Naive thymus-derived CD4-positive, alpha-beta T cell (primary cell): ENCODE results near the gene MBNL2. TPM values are rescaled to one million over a fixed set of nuclear protein-coding genes. Genes with fewer than 3 reads are reported as not detected.

Experiments
- ATAC-seq: fragments of 150-1000 bp; cut with Tn5 transposase; 2 replicates; pipeline ENCODE4 v1.10.0; 2021; ENCODE audit warnings: mild to moderate bottlenecking, moderate library complexity
- CTCF ChIA-PET: fragments of 350-600 bp; sonication (Branson Sonifier 250); formaldehyde crosslinking; loops from one replicate; lab custom pipeline; 2021; ENCODE audit warnings: antibody characterized with exemption; lab: Charles Lee
- POLR2A ChIA-PET: fragments of 350-600 bp; sonication (Branson Sonifier 250); formaldehyde crosslinking; loops from one replicate; lab custom pipeline; 2021; ENCODE audit warnings: antibody characterized with exemption, inconsistent platforms; lab: Charles Lee
- DNase-seq, 9 donors: peaks; one replicate each; pipeline versions ENCODE4 v3.0.0 to v3.0.0-alpha.2; 2020 to 2022; ENCODE audit warnings: mixed read lengths in 1 of 9
- H3K27ac ChIP-seq: one replicate; pipeline ENCODE4 v1.7.0; 2013; ENCODE audit warnings: mild to moderate bottlenecking, low read depth, low read length, moderate library complexity
- H3K27me3 ChIP-seq, 2 donors: one replicate each; pipeline ENCODE4 v1.7.0; 2013; ENCODE audit warnings: low read length in 2 of 2, mild to moderate bottlenecking in 2 of 2, moderate library complexity in 2 of 2; ENCODE audit not compliant: control insufficient read depth in 2 of 2, insufficient read depth in 2 of 2
- H3K36me3 ChIP-seq, 3 experiments: 1 replicate in 2 of 3; 2 replicates in 1 of 3; pipeline ENCODE4 v1.7.0; 2013; ENCODE audit warnings: low read length in 3 of 3, mild to moderate bottlenecking in 3 of 3, moderate library complexity in 1 of 3; ENCODE audit not compliant: insufficient read depth in 3 of 3, control insufficient read depth in 2 of 3
- H3K4me1 ChIP-seq, 2 donors: one replicate each; pipeline ENCODE4 v1.7.0; 2013; ENCODE audit warnings: low read length in 2 of 2, mild to moderate bottlenecking in 2 of 2, moderate library complexity in 1 of 2; ENCODE audit not compliant: control insufficient read depth in 2 of 2, insufficient read depth in 2 of 2
- H3K4me3 ChIP-seq: 2 replicates; pipeline ENCODE4 v1.7.0; 2013; ENCODE audit warnings: mild to moderate bottlenecking, low read length
- H3K9me3 ChIP-seq, 3 experiments: 1 replicate in 2 of 3; 2 replicates in 1 of 3; pipeline ENCODE4 v1.7.0; 2013; ENCODE audit warnings: low read length in 3 of 3; ENCODE audit not compliant: control insufficient read depth in 2 of 3
- H3K27ac Mint-ChIP-seq, 9 donors: one replicate each; pipeline ENCODE4 v1.8.0; 2020 to 2022; ENCODE audit warnings: mixed read lengths in 9 of 9, mild to moderate bottlenecking in 8 of 9, moderate library complexity in 5 of 9, inconsistent platforms in 2 of 9
- H3K27me3 Mint-ChIP-seq, 5 donors: one replicate each; pipeline ENCODE4 v1.8.0; 2021 to 2022; ENCODE audit warnings: mixed read lengths in 5 of 5, mild to moderate bottlenecking in 1 of 5
- H3K36me3 Mint-ChIP-seq, 5 donors: one replicate each; pipeline ENCODE4 v1.8.0; 2020 to 2022; ENCODE audit warnings: mixed read lengths in 5 of 5, mild to moderate bottlenecking in 3 of 5, inconsistent platforms in 1 of 5
- H3K4me1 Mint-ChIP-seq, 7 donors: one replicate each; pipeline ENCODE4 v1.8.0; 2020 to 2022; ENCODE audit warnings: mixed read lengths in 7 of 7, mild to moderate bottlenecking in 3 of 7, inconsistent platforms in 1 of 7
- H3K4me3 Mint-ChIP-seq, 10 donors: one replicate each; pipeline ENCODE4 v1.8.0; 2020 to 2022; ENCODE audit warnings: mild to moderate bottlenecking in 10 of 10, mixed read lengths in 10 of 10, moderate library complexity in 6 of 10, inconsistent platforms in 2 of 10
- H3K9me3 Mint-ChIP-seq, 11 donors: one replicate each; pipeline ENCODE4 v1.8.0; 2020 to 2022; ENCODE audit warnings: mixed read lengths in 11 of 11, mild to moderate bottlenecking in 4 of 11, inconsistent platforms in 1 of 11, moderate library complexity in 1 of 11
- intact Hi-C, 2 donors: fragments of 100-400 bp; cut with micrococcal nuclease; formaldehyde crosslinking; loops; one replicate each; pipeline ENCODE4 v1.15.1; 2023
- polyA plus RNA-seq, 2 donors: library from polyadenylated mRNA; unstranded; fragments of 300-500 nt; fragmentation: Illumina TruSeq; gene quantifications; one replicate each; pipeline ENCODE4 v1.2.3, GENCODE V29; 2021
- total RNA-seq, 6 experiments: library from RNA in 5 of 6; stranded (reverse) in 5 of 6; gene quantifications; 1 replicate in 5 of 6; 2 replicates in 1 of 6; pipeline ENCODE4 v1.2.3 and lab custom pipeline; 2021 to 2026

Gene MBNL2
- total and polyA plus RNA-seq, 7 experiments from 2014 or later, result 13.4 to 28.6 (median 23.3) TPM

DNA sequence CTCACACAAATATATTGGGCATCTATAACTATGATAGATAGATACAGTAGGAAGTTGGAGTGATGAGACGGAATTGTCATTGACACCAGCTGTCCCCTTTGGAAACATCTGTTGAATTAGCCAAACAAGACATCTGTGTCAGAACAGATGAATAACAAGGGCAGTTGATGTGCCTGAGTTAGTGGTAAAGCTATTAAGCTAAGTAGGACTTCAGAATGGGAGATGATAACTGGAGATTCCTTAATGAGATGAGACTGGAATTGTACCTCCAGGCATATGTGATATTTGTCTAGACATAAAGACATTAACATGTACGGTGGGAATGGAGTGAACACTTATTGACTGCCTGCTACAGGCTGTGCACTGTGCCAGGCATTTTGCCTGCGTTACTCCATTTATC, 78.7 kb downstream of the MBNL2 start:
- intact Hi-C loops, result no loop called here
- no peaks in the 10 kb centered on the region for H3K9me3 Mint-ChIP-seq
- H3K36me3 ChIP-seq, result no peaks in the 10 kb centered on the region

GRCh38 chr13:97301382-97302095, 79.4 kb downstream of the MBNL2 start:
- Mint-ChIP-seq H3K9me3 (no peaks in the 10 kb centered on the region), H3K36me3 (peaks cover 3 to 16% (median 7%) of the 10 kb centered on the region in 5 donors), H3K4me3 (no peak overlapping the region), H3K27ac (no peak overlapping the region), H3K27me3 (no peaks in the 10 kb centered on the region), H3K4me1 (peaks cover 0 to 22% (median 15%) of the 10 kb centered on the region in 7 donors)
- Histone ChIP-seq H3K9me3 (no peaks in the 10 kb centered on the region), H3K4me1 (no peaks in the 10 kb centered on the region), H3K4me3 (no peak overlapping the region), H3K27ac (no peak overlapping the region), H3K36me3 (no peaks in the 10 kb centered on the region), H3K27me3 (no peaks in the 10 kb centered on the region)
- ATAC-seq (no peak), DNase-seq (no peak)
- ChIA-PET POLR2A (no interaction called here), CTCF (interaction anchor here (0.6 kb wide), 1 partner anchor 187 kb away, joined by 3 read pairs; no protein-coding TSS in a partner anchor)
- intact Hi-C loops, result no loop called here

More for the DNA sequence above, 78.7 kb downstream of the MBNL2 start:
- H3K4me1 Mint-ChIP-seq, result peaks cover 0 to 17% (median 11%) of the 10 kb centered on the region in 7 donors
- no peak overlapping the region for H3K27ac Mint-ChIP-seq
- no peak overlapping the region for H3K4me3 ChIP-seq
- peaks cover 0 to 10% (median 7%) of the 10 kb centered on the region in 5 donors for H3K36me3 Mint-ChIP-seq
- H3K9me3 ChIP-seq, result no peaks in the 10 kb centered on the region
- CTCF ChIA-PET, result interaction anchor here (0.6 kb wide), 1 partner anchor 188 kb away, joined by 3 read pairs; no protein-coding TSS in a partner anchor
- POLR2A ChIA-PET, result no interaction called here
- no peak for ATAC-seq
- H3K4me3 Mint-ChIP-seq, result no peak overlapping the region
- H3K4me1 ChIP-seq, result no peaks in the 10 kb centered on the region
- H3K27me3 ChIP-seq, result no peaks in the 10 kb centered on the region
- H3K27ac ChIP-seq, result no peak overlapping the region
- no peak for DNase-seq
- no peaks in the 10 kb centered on the region for H3K27me3 Mint-ChIP-seq

DNA sequence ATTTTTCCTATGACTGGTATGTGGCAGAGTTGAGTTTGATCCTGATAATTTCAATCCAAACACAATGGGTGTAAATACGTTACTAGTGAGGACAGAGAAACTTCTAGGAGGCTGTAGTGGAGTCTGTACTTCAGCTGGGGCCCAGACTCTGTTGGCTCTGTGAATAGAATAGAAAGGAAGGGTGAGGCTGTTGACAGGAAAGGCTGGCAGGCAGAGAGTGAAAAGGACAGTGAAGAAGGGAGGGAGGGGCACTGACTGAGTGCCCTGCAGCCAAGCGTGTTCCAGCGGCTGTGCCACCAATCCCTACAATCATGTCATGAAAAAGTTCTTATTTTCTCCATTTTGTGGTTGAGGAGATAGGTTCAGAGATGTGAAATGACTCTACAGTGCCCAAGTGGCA, 80.5 kb downstream of the MBNL2 start:
- Mint-ChIP-seq H3K4me3 (no peak overlapping the region), H3K36me3 (peaks cover 0 to 16% (median 3%) of the 10 kb centered on the region in 5 donors), H3K4me1 (peaks cover 0 to 18% (median 7%) of the 10 kb centered on the region in 7 donors), H3K27me3 (no peaks in the 10 kb centered on the region), H3K9me3 (no peaks in the 10 kb centered on the region), H3K27ac (no peak overlapping the region)
- no peaks in the 10 kb centered on the region for H3K27me3 ChIP-seq
- no peak overlapping the region for H3K4me3 ChIP-seq
- H3K9me3 ChIP-seq, result no peaks in the 10 kb centered on the region
- no peaks in the 10 kb centered on the region for H3K36me3 ChIP-seq
- POLR2A ChIA-PET, result no interaction called here
- no peak overlapping the region for H3K27ac ChIP-seq
- intact Hi-C loops, result no loop called here
- no peak for DNase-seq
- ATAC-seq, result no peak
- H3K4me1 ChIP-seq, result no peaks in the 10 kb centered on the region
- CTCF ChIA-PET, result interaction anchor here (2.1 kb wide), 1 partner anchor 193 kb away, joined by 5 read pairs; no protein-coding TSS in a partner anchor

- DNase-seq, result no peak
- no peak overlapping the region for H3K4me3 ChIP-seq
- intact Hi-C loops, result no loop called here
- Mint-ChIP-seq H3K4me3 (no peak overlapping the region), H3K27me3 (no peaks in the 10 kb centered on the region), H3K4me1 (peaks cover 0 to 15% (median 6%) of the 10 kb centered on the region in 7 donors), H3K36me3 (peaks cover 6 to 38% (median 18%) of the 10 kb centered on the region in 5 donors), H3K9me3 (no peaks in the 10 kb centered on the region), H3K27ac (no peak overlapping the region)
- no peak overlapping the region for H3K27ac ChIP-seq
- H3K9me3 ChIP-seq, result no peaks in the 10 kb centered on the region
- H3K27me3 ChIP-seq, result no peaks in the 10 kb centered on the region
- no peaks in the 10 kb centered on the region for H3K36me3 ChIP-seq
- POLR2A ChIA-PET, result no interaction called here
- H3K4me1 ChIP-seq, result no peaks in the 10 kb centered on the region
- CTCF ChIA-PET, result no interaction called here
- no peak for ATAC-seq
Measured at GRCh38 chr13:97306106-97306505, 84.0 kb downstream of the MBNL2 start.

DNA sequence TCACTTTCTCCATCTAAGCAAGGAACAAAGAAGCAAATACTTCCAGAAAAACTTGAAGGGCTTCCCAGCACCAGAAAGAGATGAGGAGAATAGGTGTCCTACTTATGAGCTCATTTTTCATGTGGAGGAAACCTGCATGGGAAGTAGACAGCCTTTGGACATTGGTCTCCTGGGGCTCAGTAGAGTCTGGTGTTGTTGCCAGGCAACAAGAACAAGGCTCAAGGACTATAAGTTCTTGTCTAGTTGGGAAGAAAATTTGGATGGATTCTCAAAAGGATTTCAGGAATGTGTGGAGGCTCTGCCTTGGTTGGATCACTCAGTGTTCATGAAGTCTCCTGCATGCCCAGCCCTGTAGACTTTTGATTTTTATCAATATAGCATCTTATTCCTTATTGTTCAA, 84.5 kb downstream of the MBNL2 start:
- Mint-ChIP-seq H3K9me3 (no peaks in the 10 kb centered on the region), H3K36me3 (peaks cover 6 to 38% (median 18%) of the 10 kb centered on the region in 5 donors), H3K4me3 (no peak overlapping the region), H3K27me3 (no peaks in the 10 kb centered on the region), H3K4me1 (peaks cover 0 to 16% (median 6%) of the 10 kb centered on the region in 7 donors), H3K27ac (no peak overlapping the region)
- Histone ChIP-seq H3K27me3 (no peaks in the 10 kb centered on the region), H3K9me3 (no peaks in the 10 kb centered on the region), H3K4me1 (no peaks in the 10 kb centered on the region), H3K4me3 (no peak overlapping the region), H3K36me3 (no peaks in the 10 kb centered on the region), H3K27ac (no peak overlapping the region)
- intact Hi-C loops, result no loop called here
- ATAC-seq (no peak), DNase-seq (no peak)
- ChIA-PET CTCF (no interaction called here), POLR2A (no interaction called here)

DNA sequence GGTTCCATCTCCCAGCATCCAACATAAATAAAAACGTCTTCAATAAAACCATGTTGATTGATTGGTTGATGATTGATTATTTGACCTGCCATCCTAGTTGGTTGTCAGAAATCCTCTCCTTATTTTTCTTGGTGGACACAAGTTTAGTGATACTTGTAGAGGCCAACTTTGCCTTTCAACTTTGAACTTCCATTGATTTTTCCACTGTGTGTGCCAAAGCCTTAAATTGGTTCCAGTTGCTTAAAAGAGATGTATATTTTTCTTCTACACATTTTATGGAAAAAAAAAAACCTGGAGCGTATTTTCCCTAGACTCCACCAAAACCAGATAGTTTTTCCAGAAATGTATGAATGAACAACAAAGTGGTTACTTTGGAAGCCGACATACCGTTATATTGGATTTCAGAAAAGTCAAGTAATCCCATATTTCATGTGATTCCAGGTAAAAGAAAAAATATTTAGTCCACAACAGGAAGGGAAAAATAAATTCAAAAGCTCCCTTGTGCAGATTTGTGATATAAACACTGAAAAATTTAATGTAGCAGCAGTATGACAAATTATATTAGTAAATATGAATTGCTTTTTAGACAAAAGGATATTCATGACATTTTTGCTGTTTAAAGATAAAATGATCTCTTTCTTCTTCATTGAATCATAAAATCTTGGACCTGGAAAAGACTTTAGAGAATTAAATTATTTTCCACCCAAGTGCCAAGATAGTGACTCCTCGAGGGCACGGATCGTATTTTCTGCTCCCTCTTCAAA, 85.2 kb downstream of the MBNL2 start:
- no peak overlapping the region for H3K27ac Mint-ChIP-seq
- POLR2A ChIA-PET, result no interaction called here
- CTCF ChIA-PET, result no interaction called here
- no peak for ATAC-seq
- peaks cover 0 to 19% (median 6%) of the 10 kb centered on the region in 7 donors for H3K4me1 Mint-ChIP-seq
- Histone ChIP-seq H3K4me3 (no peak overlapping the region), H3K9me3 (no peaks in the 10 kb centered on the region), H3K4me1 (no peaks in the 10 kb centered on the region), H3K27ac (no peak overlapping the region), H3K36me3 (no peaks in the 10 kb centered on the region), H3K27me3 (no peaks in the 10 kb centered on the region)
- no peaks in the 10 kb centered on the region for H3K9me3 Mint-ChIP-seq
- no peak for DNase-seq
- peaks cover 6 to 43% (median 18%) of the 10 kb centered on the region in 5 donors for H3K36me3 Mint-ChIP-seq
- intact Hi-C loops, result no loop called here
- no peak overlapping the region for H3K4me3 Mint-ChIP-seq
- H3K27me3 Mint-ChIP-seq, result no peaks in the 10 kb centered on the region
